Dermis blood vessel endothelial cell (primary cell): ENCODE results near the gene IGSF11. TPM values are rescaled to one million over a fixed set of nuclear protein-coding genes. Genes with fewer than 3 reads are reported as not detected.
"Not testable (repeated sequence)": the region's sequence is repeated elsewhere in the genome, so short reads cannot be mapped to it uniquely, and the experiment has no call there.

Experiments
- DNase-seq: peaks from one replicate; pipeline ENCODE4 v3.0.0; 2010
- total RNA-seq: library from RNA; depleted of rRNA; stranded (reverse); fragments of >200 nt; gene quantifications from 2 replicates; pipeline ENCODE4 v1.2.3, GENCODE V29; 2014

IGSF11 gene
- total RNA-seq, 1 donor from 2014 or later: not detected

GRCh38 chr3:118988198-118989130 is 46.2 kb downstream of the IGSF11 start:
- DNase-seq: no peak

- DNase-seq: no peak
Observed at GRCh38 chr3:118987477-118987876, 47.2 kb downstream of the IGSF11 start.

GRCh38 chr3:118986734-118987133 is 47.9 kb downstream of the IGSF11 start:
- DNase-seq: no peak

GRCh38 chr3:118984699-118985098 is 49.9 kb downstream of the IGSF11 start:
- DNase-seq: no peak

GRCh38 chr3:118981494-118982134 is 53.0 kb downstream of the IGSF11 start:
- no peak for DNase-seq

GRCh38 chr3:118980832-118981231 is 53.8 kb downstream of the IGSF11 start:
- no peak for DNase-seq

- DNase-seq: no peak
Observed at GRCh38 chr3:118978393-118978758, 56.3 kb downstream of the IGSF11 start.

GRCh38 chr3:118977671-118978392 is 56.8 kb downstream of the IGSF11 start:
- DNase-seq: no peak

GRCh38 chr3:118977118-118977517 is 57.5 kb downstream of the IGSF11 start:
- no peak for DNase-seq

GRCh38 chr3:118975476-118975875 is 59.2 kb downstream of the IGSF11 start:
- not testable (repeated sequence) for DNase-seq

GRCh38 chr3:118974356-118975097 is 60.1 kb downstream of the IGSF11 start:
- no peak for DNase-seq

- DNase-seq: no peak
Observed at GRCh38 chr3:118973050-118973449, 61.6 kb downstream of the IGSF11 start.

- DNase-seq: no peak
Observed at GRCh38 chr3:118970819-118971218, 63.8 kb downstream of the IGSF11 start.

- DNase-seq: no peak
Observed at GRCh38 chr3:118968640-118969039, 66.0 kb downstream of the IGSF11 start.

- no peak for DNase-seq
Observed at GRCh38 chr3:118968111-118968510, 66.5 kb downstream of the IGSF11 start.

GRCh38 chr3:118966700-118967099 is 67.9 kb downstream of the IGSF11 start:
- no peak for DNase-seq

GRCh38 chr3:118963711-118964110 is 70.9 kb downstream of the IGSF11 start:
- no peak for DNase-seq

GRCh38 chr3:118960876-118961450 is 73.7 kb downstream of the IGSF11 start:
- no peak for DNase-seq

- DNase-seq: no peak
Observed at GRCh38 chr3:118955914-118956556, 78.6 kb downstream of the IGSF11 start.

- DNase-seq: no peak
Observed at GRCh38 chr3:118951089-118951488, 83.6 kb downstream of the IGSF11 start.

GRCh38 chr3:118949113-118949760 is 85.4 kb downstream of the IGSF11 start:
- no peak for DNase-seq
